ENCODE measurements around the gene POLE. TPM values are rescaled to one million over a fixed set of nuclear protein-coding genes. Genes with fewer than 3 reads are reported as not detected.

Gene POLE
- total RNA-seq, 4 donors from 2014 or later, result 7.2 to 63.8 (median 23.3) TPM

GRCh38 chr12:132723015-132723763 is 36.0 kb upstream of the POLE start:
- Histone ChIP-seq H3K4me3 (no peak overlapping the region), H3K27me3 (no peaks in the 10 kb centered on the region), H3K36me3 (peaks cover 0 to 97% of the 10 kb centered on the region in 2 donors), H3K9me3 (no peaks in the 10 kb centered on the region), H3K27ac (no peak overlapping the region), H3K4me1 (no peaks in the 10 kb centered on the region)
- TF ChIP-seq POLR2A (IDR thresholded peaks at IDR 0.05), result no peak
- TF ChIP-seq, protein P1, sequence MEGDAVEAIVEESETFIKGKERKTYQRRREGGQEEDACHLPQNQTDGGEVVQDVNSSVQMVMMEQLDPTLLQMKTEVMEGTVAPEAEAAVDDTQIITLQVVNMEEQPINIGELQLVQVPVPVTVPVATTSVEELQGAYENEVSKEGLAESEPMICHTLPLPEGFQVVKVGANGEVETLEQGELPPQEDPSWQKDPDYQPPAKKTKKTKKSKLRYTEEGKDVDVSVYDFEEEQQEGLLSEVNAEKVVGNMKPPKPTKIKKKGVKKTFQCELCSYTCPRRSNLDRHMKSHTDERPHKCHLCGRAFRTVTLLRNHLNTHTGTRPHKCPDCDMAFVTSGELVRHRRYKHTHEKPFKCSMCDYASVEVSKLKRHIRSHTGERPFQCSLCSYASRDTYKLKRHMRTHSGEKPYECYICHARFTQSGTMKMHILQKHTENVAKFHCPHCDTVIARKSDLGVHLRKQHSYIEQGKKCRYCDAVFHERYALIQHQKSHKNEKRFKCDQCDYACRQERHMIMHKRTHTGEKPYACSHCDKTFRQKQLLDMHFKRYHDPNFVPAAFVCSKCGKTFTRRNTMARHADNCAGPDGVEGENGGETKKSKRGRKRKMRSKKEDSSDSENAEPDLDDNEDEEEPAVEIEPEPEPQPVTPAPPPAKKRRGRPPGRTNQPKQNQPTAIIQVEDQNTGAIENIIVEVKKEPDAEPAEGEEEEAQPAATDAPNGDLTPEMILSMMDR (IDR thresholded peaks at IDR 0.05), result no peak
- TF ChIP-seq POLR2AphosphoS5 (IDR thresholded peaks at IDR 0.05), result no peak
- no peak for TF ChIP-seq EP300 (IDR thresholded peaks at IDR 0.05)
- WGBS, 2 donors (ENCODE audit: low coverage in 1 of 2), result 20 to 86% methylated on average over 1 to 9 of the region's 30 CpGs
- ATAC-seq, result no peak

- 80 to 91% methylated on average over 3 to 11 of the region's 25 CpGs for WGBS, 2 donors (ENCODE audit: low coverage in 1 of 2)
- no peaks in the 10 kb centered on the region for H3K9me3 ChIP-seq
- no peaks in the 10 kb centered on the region for H3K27me3 ChIP-seq
- no peak overlapping the region for H3K27ac ChIP-seq
- ATAC-seq, result no peak
- H3K4me1 ChIP-seq, result no peaks in the 10 kb centered on the region
- no peak for TF ChIP-seq POLR2AphosphoS5 (IDR thresholded peaks at IDR 0.05)
- TF ChIP-seq EP300 (IDR thresholded peaks at IDR 0.05), result no peak
- no peak for TF ChIP-seq POLR2A (IDR thresholded peaks at IDR 0.05)
- TF ChIP-seq, protein P1 (IDR thresholded peaks at IDR 0.05), result no peak
- peaks cover 0 to 97% of the 10 kb centered on the region in 2 donors for H3K36me3 ChIP-seq
- H3K4me3 ChIP-seq, result no peak overlapping the region
Measured at GRCh38 chr12:132720606-132721345, 33.6 kb upstream of the POLE start.

DNA sequence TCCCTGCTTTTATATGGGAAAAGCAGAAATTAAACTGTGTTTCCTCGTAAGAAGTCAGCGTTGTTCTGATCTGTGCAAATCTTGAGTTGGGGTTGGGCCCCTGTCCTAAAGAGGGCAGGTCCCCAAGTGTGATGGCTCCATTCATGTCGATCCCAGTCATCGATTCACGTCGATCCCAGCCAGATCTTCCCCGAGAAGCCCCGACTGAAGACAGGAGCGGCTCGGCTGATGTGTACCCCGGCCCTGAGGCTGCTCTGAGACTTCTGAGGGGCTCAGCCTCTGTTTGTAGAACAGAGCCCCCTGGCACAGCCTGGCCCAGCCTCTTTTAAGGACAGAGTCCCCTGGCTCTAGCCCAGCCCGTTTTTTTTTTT is 32.8 kb upstream of the POLE start:
- no peak for ATAC-seq
- 82 to 100% methylated on average over 1 to 11 of the region's 12 CpGs for WGBS, 2 donors (ENCODE audit: low coverage in 1 of 2)
- Histone ChIP-seq H3K27ac (no peak overlapping the region), H3K4me3 (no peak overlapping the region), H3K9me3 (no peaks in the 10 kb centered on the region), H3K27me3 (no peaks in the 10 kb centered on the region), H3K36me3 (peaks cover 0 to 97% of the 10 kb centered on the region in 2 donors), H3K4me1 (no peaks in the 10 kb centered on the region)
- TF ChIP-seq, protein P1 (IDR thresholded peaks at IDR 0.05), result no peak
- no peak for TF ChIP-seq EP300 (IDR thresholded peaks at IDR 0.05)
- TF ChIP-seq POLR2AphosphoS5 (IDR thresholded peaks at IDR 0.05), result no peak
- no peak for TF ChIP-seq POLR2A (IDR thresholded peaks at IDR 0.05)

DNA sequence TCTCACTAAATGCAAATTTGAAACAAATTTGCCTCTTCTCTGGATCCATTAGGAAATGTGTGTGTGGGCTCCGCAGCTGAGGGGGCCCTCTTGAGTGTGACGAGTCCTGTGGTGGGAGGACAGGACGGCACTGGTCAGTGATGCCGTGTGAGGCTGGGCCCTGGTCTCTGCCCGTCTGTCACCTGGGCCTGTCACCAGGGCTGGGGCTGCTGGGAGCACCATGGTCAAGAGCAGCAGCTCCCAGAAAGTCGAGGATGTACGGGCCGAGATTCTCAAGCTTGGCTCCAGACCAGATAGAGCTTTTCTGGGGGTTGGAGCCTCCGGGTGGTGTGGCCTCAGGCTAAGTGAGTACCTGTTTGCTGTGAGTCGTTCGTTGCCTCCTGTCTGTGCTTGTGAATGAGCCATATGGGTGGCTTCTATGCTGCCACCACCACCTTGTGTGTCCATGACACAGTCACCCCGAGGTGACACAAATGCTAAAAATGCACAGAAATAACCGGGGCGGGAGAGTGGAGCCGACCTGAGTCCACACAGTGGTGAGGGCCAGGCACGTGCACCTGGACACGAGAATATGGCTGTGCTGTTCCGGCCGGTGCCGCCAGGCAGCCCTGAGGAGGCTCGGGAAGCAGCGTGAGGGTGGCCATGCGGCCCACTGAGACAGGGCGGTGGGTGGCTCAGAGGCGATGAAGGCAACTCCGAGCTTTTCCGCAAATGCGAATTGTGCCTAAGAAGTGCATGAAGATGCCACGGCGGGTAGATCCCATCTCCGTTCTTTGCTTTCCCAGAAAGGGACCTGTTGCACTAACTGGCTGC is 32.2 kb upstream of the POLE start:
- no peaks in the 10 kb centered on the region for H3K4me1 ChIP-seq
- H3K27ac ChIP-seq, result no peak overlapping the region
- ATAC-seq, result no peak
- H3K9me3 ChIP-seq, result no peaks in the 10 kb centered on the region
- H3K27me3 ChIP-seq, result no peaks in the 10 kb centered on the region
- peaks cover 0 to 97% of the 10 kb centered on the region in 2 donors for H3K36me3 ChIP-seq
- H3K4me3 ChIP-seq, result no peak overlapping the region
- no peak for TF ChIP-seq POLR2AphosphoS5 (IDR thresholded peaks at IDR 0.05)
- TF ChIP-seq, protein P1 (IDR thresholded peaks at IDR 0.05), result no peak
- TF ChIP-seq POLR2A (IDR thresholded peaks at IDR 0.05), result peak in 1 of 2 donors; percentile 5
- TF ChIP-seq EP300 (IDR thresholded peaks at IDR 0.05), result no peak
- WGBS, 2 donors (ENCODE audit: low coverage in 1 of 2), result 85 to 94% methylated on average over 4 to 18 of the region's 31 CpGs

Data from gastroesophageal sphincter (tissue), 4 donors.